CD4-positive, alpha-beta T cell treated with Interleukin-15 for 4 hours (primary cell): Measurements from ENCODE around the gene TNRC6A.
"Not testable (repeated sequence)": the region's sequence is repeated elsewhere in the genome, so short reads cannot be mapped to it uniquely, and the experiment has no call there.

Experiments
- DNase-seq: peaks from one replicate; pipeline ENCODE4 v3.0.0-alpha.2; 2020; ENCODE audit warnings: low spot score

TNRC6A gene

GRCh38 chr16:24729243-24729950 lies at the start of gene TNRC6A:
TNRC6A (plus strand) TSS chr16:24729651; CDS start chr16:24729842, 191 bp downstream.
- peak; percentile 77 for DNase-seq

- DNase-seq = no peak
Observed at GRCh38 chr16:24681793-24682192, 47.7 kb upstream of the TNRC6A start.

DNA sequence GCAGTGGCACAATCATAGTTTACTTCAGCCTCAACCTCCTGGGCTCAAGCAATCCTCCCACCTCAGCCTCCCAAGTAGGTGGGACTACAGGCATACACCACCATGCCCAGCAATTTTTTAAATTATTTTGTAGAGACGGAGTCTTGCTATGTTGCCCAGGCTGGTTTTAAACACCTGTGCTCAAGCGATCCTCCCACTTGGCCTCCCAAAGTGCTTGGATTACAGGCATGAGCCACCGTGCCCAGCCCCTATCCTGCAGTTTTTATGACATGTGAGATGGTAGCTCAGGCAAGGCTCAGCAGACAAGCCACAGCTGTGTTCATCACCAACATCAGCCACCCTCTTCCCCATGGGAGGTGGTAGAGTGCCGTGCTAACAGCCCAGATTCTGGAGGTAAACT lies 46.2 kb upstream of the TNRC6A start:
- DNase-seq = no peak

- no peak for DNase-seq
Observed at GRCh38 chr16:24683847-24684493, 45.5 kb upstream of the TNRC6A start.

DNA sequence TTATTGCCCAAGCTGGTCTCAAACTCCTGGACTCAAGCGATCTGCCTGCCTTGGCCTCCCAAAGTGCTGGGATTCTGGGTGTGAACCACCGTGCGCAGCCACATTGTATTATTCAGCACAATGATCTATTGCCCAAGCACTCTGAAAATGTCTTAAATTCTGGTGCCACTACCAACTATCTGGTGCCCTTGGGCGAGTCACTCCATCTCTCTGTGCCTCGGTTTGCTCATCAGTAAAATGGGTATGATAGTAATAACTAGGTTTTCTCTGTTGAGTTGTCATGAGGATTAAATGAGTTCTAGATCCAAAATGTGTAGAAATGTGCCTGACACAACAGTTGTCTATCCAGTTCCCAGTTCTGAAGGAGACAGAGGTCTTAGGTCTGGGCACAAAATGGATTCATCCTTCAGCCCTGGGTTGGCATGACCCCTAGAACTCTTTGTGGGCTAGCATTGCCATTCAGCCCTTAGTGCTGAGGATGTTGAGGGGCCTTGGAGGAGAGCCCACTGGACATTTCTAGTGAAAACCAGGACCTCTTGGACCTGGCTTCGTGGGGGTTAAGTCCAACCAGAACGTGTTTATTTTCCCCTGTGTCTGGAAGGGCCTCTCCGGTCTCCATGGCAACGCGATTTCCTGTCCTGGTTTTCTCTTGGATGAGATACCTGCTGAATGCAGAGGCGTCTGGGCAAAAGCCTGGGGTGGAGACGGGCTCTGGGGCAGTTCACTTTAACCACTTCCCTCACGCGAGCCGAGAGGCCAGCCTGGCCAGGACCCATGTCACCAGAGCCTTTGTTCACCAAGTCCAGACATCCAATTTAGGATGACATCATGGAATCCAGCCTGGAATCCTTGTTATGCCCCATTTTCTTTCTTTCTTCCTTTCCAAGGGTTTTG lies 43.7 kb upstream of the TNRC6A start:
- no peak for DNase-seq

GRCh38 chr16:24686678-24687077 lies 42.8 kb upstream of the TNRC6A start:
- DNase-seq = no peak

DNA sequence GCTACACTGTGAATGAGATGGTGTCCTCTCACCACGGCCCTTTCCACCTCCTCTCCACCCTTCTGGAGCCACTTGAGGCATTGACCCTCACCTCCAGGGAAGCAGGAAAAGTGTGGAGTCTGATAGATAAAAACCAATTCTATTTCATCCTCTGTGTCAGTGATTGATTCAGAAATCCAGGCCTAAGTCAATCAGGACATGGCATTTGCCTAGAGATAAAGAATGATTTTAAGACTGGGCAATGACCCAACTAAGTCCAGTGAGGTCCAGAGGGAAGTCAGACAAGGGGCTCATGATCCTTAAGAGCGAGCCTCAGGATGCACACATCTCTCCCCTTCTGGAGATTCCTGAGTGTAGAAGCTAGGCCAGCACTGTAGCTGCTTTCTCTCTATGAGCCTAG lies 41.1 kb upstream of the TNRC6A start:
- DNase-seq = no peak

DNA sequence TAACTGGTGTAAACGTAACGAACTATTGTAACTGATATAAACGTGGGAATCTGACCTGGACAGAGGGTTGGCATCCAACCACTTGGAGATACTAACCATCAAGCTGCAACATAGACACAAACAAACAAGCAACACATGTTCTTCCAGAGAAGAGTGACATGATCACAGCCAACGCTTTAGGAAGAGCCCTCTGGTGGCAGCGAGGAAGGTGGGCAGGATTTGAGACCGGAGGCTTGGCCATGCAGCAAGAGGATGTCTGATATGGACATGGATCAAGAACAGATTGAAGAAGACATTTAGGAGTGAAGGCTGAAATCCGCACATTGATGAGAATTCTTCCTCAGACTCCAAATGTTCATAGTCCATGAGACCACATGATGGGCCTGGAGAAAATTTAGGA lies 40.3 kb upstream of the TNRC6A start:
- no peak for DNase-seq

DNA sequence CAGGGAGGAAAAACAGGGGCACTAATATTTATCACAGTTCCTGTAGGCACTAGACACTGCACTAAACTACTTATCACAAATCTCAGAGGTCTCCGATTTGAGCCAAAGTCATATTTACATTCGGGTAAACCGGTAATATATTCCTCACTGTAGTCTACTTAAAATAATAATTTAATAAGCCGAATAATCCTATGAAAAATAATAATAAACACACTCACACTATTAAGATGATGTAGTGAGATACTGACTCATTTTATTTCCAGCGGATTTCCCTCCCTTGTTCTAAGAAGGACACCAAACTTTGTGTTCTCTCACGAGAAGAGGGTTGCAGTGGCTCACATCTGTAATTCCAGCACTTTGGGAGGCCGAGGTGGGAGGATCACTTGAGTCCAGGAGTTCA lies 36.6 kb upstream of the TNRC6A start:
- no peak for DNase-seq

DNA sequence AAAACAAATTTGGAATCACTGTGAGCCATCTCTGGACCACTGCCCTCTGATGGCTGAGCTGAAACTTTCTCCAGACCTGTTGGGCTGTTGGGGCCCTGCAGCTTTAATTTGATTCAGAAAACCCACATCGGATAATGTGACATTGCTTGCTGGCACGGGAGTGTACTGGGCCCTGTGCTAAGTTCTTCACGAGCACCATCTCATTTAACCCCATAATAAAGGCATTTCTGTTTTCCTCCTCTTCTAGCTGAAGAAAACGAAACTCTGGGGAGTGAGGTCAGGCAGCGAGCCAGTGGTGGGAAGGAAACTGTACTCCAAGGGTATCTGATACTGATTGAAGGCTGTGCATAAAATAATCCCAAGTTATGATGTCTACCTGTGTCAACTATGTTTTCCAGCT lies 34.5 kb upstream of the TNRC6A start:
- DNase-seq = no peak

- DNase-seq = no peak
Observed at GRCh38 chr16:24696699-24697098, 32.8 kb upstream of the TNRC6A start.

GRCh38 chr16:24698308-24698707 lies 31.1 kb upstream of the TNRC6A start:
- DNase-seq = no peak

DNA sequence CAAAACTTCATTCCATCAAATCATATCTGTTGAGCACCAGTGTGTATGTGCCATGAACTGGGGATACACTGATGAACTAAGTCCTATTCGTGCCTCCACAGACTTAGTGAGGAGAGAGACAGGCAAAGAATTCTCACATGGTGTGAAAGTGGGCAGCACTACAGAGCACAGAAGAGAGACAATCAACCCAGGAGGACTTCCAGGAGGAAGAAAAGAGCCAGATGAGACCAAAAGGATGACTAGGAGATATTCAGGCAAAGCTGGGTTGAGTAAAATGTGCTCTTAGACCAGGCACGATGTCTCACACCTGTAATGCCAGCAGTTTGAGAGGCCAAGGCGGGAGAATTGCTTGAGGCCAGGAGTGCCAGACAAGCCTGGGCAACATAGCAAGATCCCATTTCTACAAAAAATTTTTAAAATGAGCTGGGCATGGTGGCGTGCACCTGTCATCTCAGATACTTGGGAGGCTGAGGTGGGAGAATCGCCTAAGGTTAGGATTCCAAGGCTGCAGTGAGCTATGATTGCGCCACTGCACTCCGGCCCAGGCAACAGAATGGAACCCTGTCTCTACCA lies 30.2 kb upstream of the TNRC6A start:
- DNase-seq = no peak

DNA sequence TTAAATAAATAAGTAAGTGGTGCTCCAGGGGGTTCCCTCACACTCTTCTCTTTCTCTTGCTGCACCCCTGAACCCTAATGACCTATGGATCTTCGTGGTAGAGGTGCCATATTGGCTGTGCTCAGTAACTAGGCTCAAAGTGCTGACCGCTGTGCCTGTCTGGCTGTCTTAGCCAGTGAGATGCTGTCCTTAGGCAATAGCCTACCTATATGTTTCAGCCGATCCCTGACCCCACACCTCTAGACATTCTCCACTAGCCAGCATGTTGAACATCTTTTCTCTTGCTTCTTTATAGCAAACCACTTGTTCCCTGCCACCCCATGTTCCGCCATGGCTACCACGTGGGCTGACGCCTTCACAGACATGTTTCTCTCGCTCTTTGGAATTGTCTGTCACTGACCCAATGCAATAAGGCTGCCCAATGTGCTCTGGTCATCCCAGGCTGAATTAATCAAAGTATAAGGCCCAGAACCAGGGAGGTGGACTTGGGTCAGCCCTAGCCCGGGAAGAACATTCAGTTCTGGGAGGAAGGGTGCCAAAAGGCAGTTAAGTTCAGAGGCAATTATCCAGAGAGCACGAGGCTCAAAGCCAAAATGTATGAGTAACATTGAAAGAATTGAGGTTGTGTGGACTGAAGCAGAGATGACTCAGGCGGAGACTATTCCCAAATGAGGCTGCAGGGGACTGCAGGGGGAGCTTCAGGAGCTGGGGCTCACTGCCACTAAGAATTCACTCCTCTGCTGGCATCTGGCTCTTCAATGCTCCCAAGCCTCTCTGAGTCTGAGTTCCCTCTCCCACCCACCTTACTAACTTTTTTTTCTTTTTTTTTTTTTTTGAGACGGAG lies 28.7 kb upstream of the TNRC6A start:
- DNase-seq = no peak

DNA sequence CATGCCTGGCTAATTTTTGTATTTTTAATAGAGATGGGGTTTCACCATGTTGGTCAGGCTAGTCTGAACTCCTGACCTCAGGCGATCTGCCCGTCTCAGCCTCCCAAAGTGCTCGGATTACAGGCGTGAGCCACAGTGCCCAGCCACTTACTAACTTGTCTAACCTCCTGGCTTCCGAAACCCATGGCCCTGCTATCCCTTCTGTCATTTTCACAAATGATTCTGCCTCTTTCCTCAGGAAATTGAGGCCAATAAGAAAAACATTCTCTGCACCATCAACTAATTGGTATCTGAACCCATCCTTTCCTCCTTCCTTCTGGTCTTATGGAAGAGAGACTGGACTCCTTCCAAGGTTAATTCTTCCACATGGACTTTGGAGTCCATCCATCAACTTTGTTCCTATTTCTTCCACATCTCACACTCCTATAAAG lies 27.9 kb upstream of the TNRC6A start:
- no peak for DNase-seq

DNA sequence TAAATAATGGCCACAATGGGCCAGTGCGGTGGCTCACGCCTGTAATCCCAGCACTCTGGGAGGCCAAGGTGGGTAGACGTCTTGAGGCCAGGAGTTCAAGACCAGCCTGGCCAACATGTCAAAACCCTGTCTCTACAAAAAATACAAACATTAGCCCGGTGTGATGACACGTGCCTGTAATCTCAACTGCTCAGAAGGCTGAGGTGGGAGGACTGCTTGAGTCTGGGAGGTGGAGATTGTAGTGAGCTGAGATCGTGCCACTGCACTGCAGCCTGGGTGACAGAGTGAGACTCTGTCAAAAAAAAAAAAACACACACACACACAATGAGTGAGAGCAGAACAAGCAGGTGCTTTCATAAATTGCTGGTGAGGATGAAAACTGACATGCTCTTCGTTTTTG lies 21.7 kb upstream of the TNRC6A start:
- not testable (repeated sequence) for DNase-seq

DNA sequence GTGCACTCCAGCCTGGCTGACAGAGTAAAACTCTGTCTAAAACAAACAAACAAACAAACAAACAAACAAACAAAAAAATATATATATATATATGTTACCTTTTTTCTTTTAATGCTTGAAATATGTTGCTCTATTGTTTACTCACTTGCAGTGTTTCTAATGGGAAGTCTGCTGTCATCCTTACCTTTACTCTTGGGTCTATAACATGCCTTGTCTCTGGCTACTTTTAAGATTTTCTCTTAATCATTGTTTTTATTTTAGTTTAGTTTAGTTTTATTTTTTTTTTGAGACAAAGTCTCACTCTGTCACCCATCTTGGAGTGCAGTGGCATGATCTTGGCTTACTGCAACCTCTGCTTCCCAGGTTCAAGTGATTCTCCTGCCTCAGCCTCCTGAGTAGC lies 16.1 kb upstream of the TNRC6A start:
- DNase-seq = no peak

GRCh38 chr16:24717411-24717810 lies 12.0 kb upstream of the TNRC6A start:
- no peak for DNase-seq

- no peak for DNase-seq
Observed at GRCh38 chr16:24718967-24719521, 10.4 kb upstream of the TNRC6A start.

DNA sequence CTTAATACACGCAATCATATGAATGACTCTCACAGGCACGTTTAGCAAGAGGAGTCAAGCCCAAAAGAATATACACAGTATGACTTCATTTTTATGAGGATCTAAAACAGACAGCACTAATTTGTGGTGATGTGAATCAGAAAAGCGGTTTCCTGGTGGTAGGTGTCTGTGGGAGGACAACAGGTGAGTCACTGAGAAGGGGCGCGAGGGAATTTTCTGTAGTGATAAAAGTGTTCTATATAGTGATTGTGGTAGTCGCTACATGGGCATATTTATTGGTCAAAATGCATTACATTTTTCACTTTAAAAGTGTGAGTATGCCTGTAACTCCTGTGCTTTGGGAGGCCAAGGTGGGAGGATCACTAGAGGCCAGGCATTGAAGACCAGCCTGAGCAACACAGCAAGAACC lies 7.6 kb upstream of the TNRC6A start:
- peak; percentile 42 for DNase-seq

DNA sequence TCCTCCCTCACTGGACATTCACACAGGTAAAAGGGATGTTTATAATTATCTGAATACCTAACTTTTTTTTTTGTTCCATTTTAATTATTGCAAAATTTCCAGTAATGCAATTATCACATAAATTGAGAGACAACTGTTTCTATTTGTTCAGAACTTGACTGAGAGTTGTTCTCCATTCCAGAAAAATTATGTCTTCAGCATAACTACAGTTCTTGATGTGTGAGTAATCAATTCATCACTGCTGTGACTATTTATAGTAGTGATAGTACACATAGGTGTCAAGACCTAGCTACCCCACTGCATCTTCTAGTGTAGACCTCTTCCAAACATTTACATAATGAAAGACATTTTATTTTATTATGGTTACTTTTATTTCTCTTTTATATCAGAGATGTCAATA lies 5.8 kb upstream of the TNRC6A start:
- no peak for DNase-seq
